Transverse colon (tissue), 4 donors: ENCODE measurements around the gene RPS5. TPM values are rescaled to one million over a fixed set of nuclear protein-coding genes. Genes with fewer than 3 reads are reported as not detected.

Source experiments
- small RNA-seq, 4 donors: library from RNA; depleted of rRNA; stranded (forward); fragments of <200 nt; gene quantifications; one replicate each; pipeline ENCODE3, GENCODE V24; 2016
- total RNA-seq, 4 donors: library from RNA; depleted of rRNA; stranded (reverse); fragments of >200 nt; gene quantifications; one replicate each; pipeline ENCODE4 v1.1.0, GENCODE V29; 2016

The RPS5 gene
- total RNA-seq, 4 donors from 2014 or later: 513 to 1,129 (median 743) TPM

Small RNA genes within 50 kb of the gene (small RNA-seq; reads per million reads assigned to genes)
- gene MIR4754: 0 reads per million in 4 donors
- 0 to 1.1 (median 0.32) reads per million in 4 donors for gene RNA5SP473

Other genes starting within 250 kb of the RPS5 start
- 1 to 10 TPM in 3 of 4 donors, under 1 TPM in 1; 0.60 to 5.5 (median 4.0) TPM for gene ZNF329, start 236.5 kb upstream of the RPS5 start, total RNA-seq
- gene ZNF274, start 204.2 kb upstream of the RPS5 start, total RNA-seq: 10 to 100 TPM; 12.5 to 30.8 (median 19.0) TPM
- 10 to 100 TPM in 3 of 4 donors, 1 to 10 TPM in 1; 8.6 to 62.3 (median 25.1) TPM for gene ZNF544, start 158.4 kb upstream of the RPS5 start, total RNA-seq
- 1 to 10 TPM; 4.6 to 6.6 (median 6.3) TPM for gene ZNF8, start 108.3 kb upstream of the RPS5 start, total RNA-seq
- 10 to 100 TPM; 13.3 to 58.9 (median 36.2) TPM for gene ERVK3-1, start 81.9 kb upstream of the RPS5 start, total RNA-seq
- 10 to 100 TPM in 1 of 4 donors, 1 to 10 TPM in 3; 3.0 to 11.6 (median 3.3) TPM for gene ZSCAN22, start 60.3 kb upstream of the RPS5 start, total RNA-seq
- 10 to 100 TPM in 1 of 4 donors, 1 to 10 TPM in 1, under 1 TPM in 1, not detected in 1; 0.60 to 25.1 (median 3.7) TPM for gene A1BG, start 33.8 kb upstream of the RPS5 start, total RNA-seq
- 10 to 100 TPM in 1 of 4 donors, 1 to 10 TPM in 3; 1.3 to 19.3 (median 4.2) TPM for gene ZNF497, start 24.5 kb upstream of the RPS5 start, total RNA-seq
- gene ZNF837, start 6.2 kb upstream of the RPS5 start, total RNA-seq: 10 to 100 TPM in 1 of 4 donors, 1 to 10 TPM in 3; 3.7 to 10.7 (median 6.1) TPM
- not detected for gene RNF225, start 8.4 kb downstream of the RPS5 start, total RNA-seq
- 1 to 10 TPM; 3.4 to 8.3 (median 7.3) TPM for gene ZNF584, start 21.4 kb downstream of the RPS5 start, total RNA-seq
- gene ZNF132, start 52.9 kb downstream of the RPS5 start, total RNA-seq: 1 to 10 TPM; 3.0 to 5.1 (median 3.5) TPM
- 10 to 100 TPM in 1 of 4 donors, 1 to 10 TPM in 3; 3.0 to 10.6 (median 6.3) TPM for gene ZNF324B, start 64.4 kb downstream of the RPS5 start, total RNA-seq
- gene ZNF324, start 79.8 kb downstream of the RPS5 start, total RNA-seq: 10 to 100 TPM in 3 of 4 donors, 1 to 10 TPM in 1; 9.4 to 27.5 (median 24.5) TPM
- 10 to 100 TPM in 3 of 4 donors, 1 to 10 TPM in 1; 2.8 to 54.6 (median 18.1) TPM for gene ZNF446, start 89.1 kb downstream of the RPS5 start, total RNA-seq
- 1 to 10 TPM in 3 of 4 donors, not detected in 1; 3.3 to 5.0 (median 4.4) TPM for gene SLC27A5, start 124.7 kb downstream of the RPS5 start, total RNA-seq
- gene ZBTB45, start 132.5 kb downstream of the RPS5 start, total RNA-seq: 10 to 100 TPM; 12.8 to 24.7 (median 18.1) TPM
- gene TRIM28, start 156.8 kb downstream of the RPS5 start, total RNA-seq: 100 to 1,000 TPM; 180 to 694 (median 297) TPM
- gene CHMP2A, start 167.8 kb downstream of the RPS5 start, total RNA-seq: 100 to 1,000 TPM in 3 of 4 donors, 10 to 100 TPM in 1; 24.7 to 194 (median 141) TPM
- 10 to 100 TPM; 24.2 to 56.9 (median 26.7) TPM for gene UBE2M, start 171.3 kb downstream of the RPS5 start, total RNA-seq
- gene MZF1, start 186.1 kb downstream of the RPS5 start, total RNA-seq: 100 to 1,000 TPM in 1 of 4 donors, 10 to 100 TPM in 3; 45.5 to 113 (median 67.1) TPM